ENCODE results near the gene RNASEH2C. TPM values are rescaled to one million over a fixed set of nuclear protein-coding genes. Genes with fewer than 3 reads are reported as not detected.
"Not testable (repeated sequence)": the region's sequence is repeated elsewhere in the genome, so short reads cannot be mapped to it uniquely, and the experiment has no call there.

The RNASEH2C gene
- total RNA-seq, 1 donor from 2014 or later: 69.4 TPM

GRCh38 chr11:65711785-65712632 is 8.6 kb downstream of the RNASEH2C start, which contains the start of gene KAT5:
Gene KAT5 (plus strand): TSS chr11:65712252. CDS start chr11:65712268, 16 bp downstream.
- DNase-seq (ENCODE audit: extremely low spot score, unreplicated experiment): peak; percentile 99
- H3K4me3 Mint-ChIP-seq: peak within 1 kb of the TSS; percentile 94
- peak within 1 kb of the TSS; percentile 100 for H3K27ac Mint-ChIP-seq
- peaks cover 3% of the 10 kb centered on the region for H3K27me3 Mint-ChIP-seq
- peaks cover 17% of the 10 kb centered on the region for H3K36me3 Mint-ChIP-seq
- peak; percentile 96 for TF ChIP-seq CTCF (conservative IDR thresholded peaks at IDR 0.05)
- H3K4me1 Mint-ChIP-seq (ENCODE audit: unreplicated experiment): peaks cover 9% of the 10 kb centered on the region
- no peaks in the 10 kb centered on the region for H3K9me3 Mint-ChIP-seq

- Mint-ChIP-seq H3K27me3 (peaks cover 3% of the 10 kb centered on the region), H3K27ac (peak overlapping the region; percentile 17), H3K4me1 (ENCODE audit: unreplicated experiment) (peaks cover 9% of the 10 kb centered on the region), H3K9me3 (no peaks in the 10 kb centered on the region), H3K4me3 (no peak overlapping the region), H3K36me3 (peaks cover 13% of the 10 kb centered on the region)
- DNase-seq (ENCODE audit: extremely low spot score, unreplicated experiment): no peak
- no peak for TF ChIP-seq CTCF (conservative IDR thresholded peaks at IDR 0.05)
Measured at GRCh38 chr11:65710421-65710820, 10.2 kb downstream of the RNASEH2C start.

GRCh38 chr11:65709661-65710060 is 10.9 kb downstream of the RNASEH2C start:
- Mint-ChIP-seq H3K27ac (peak overlapping the region; percentile 42), H3K4me3 (no peak overlapping the region), H3K4me1 (ENCODE audit: unreplicated experiment) (peaks cover 9% of the 10 kb centered on the region), H3K36me3 (peaks cover 8% of the 10 kb centered on the region), H3K9me3 (no peaks in the 10 kb centered on the region), H3K27me3 (peaks cover 3% of the 10 kb centered on the region)
- DNase-seq (ENCODE audit: extremely low spot score, unreplicated experiment): no peak
- TF ChIP-seq CTCF (conservative IDR thresholded peaks at IDR 0.05): no peak

GRCh38 chr11:65708451-65708850 is 12.1 kb downstream of the RNASEH2C start:
- Mint-ChIP-seq H3K27me3 (peaks cover 8% of the 10 kb centered on the region), H3K4me3 (no peak overlapping the region), H3K4me1 (ENCODE audit: unreplicated experiment) (peaks cover 9% of the 10 kb centered on the region), H3K9me3 (no peaks in the 10 kb centered on the region), H3K36me3 (peaks cover 4% of the 10 kb centered on the region), H3K27ac (no peak overlapping the region)
- DNase-seq (ENCODE audit: extremely low spot score, unreplicated experiment): no peak
- TF ChIP-seq CTCF (conservative IDR thresholded peaks at IDR 0.05): no peak

GRCh38 chr11:65707002-65707401 is 13.6 kb downstream of the RNASEH2C start:
- DNase-seq (ENCODE audit: extremely low spot score, unreplicated experiment); H3K9me3 Mint-ChIP-seq; H3K4me3 Mint-ChIP-seq; H3K4me1 Mint-ChIP-seq (ENCODE audit: unreplicated experiment); H3K27ac Mint-ChIP-seq; H3K36me3 Mint-ChIP-seq: not testable (repeated sequence)
- peaks cover 20% of the 10 kb centered on the region for H3K27me3 Mint-ChIP-seq

GRCh38 chr11:65706303-65706763 is 14.3 kb downstream of the RNASEH2C start:
- H3K36me3 Mint-ChIP-seq; H3K4me3 Mint-ChIP-seq; H3K9me3 Mint-ChIP-seq; H3K4me1 Mint-ChIP-seq (ENCODE audit: unreplicated experiment); DNase-seq (ENCODE audit: extremely low spot score, unreplicated experiment); H3K27ac Mint-ChIP-seq: not testable (repeated sequence)
- peaks cover 23% of the 10 kb centered on the region for H3K27me3 Mint-ChIP-seq
- TF ChIP-seq CTCF (conservative IDR thresholded peaks at IDR 0.05): peak; percentile 83

Measured in type B pancreatic cell (in vitro differentiated cells).